GM19023 (cell line): ENCODE results near the gene MIB1.
A peak's percentile ranks its signal among the peaks of the same experiment; 100 is the strongest.
"Not testable (repeated sequence)": the region's sequence is repeated elsewhere in the genome, so short reads cannot be mapped to it uniquely, and the experiment has no call there.

Experiments
- ATAC-seq: cut with Tn5 transposase; IDR thresholded peaks from one replicate; pipeline ENCODE4 v1.9.1; 2021; ENCODE audit warnings: mild to moderate bottlenecking, moderate library complexity; ENCODE audit not compliant: unreplicated experiment

The MIB1 gene

DNA sequence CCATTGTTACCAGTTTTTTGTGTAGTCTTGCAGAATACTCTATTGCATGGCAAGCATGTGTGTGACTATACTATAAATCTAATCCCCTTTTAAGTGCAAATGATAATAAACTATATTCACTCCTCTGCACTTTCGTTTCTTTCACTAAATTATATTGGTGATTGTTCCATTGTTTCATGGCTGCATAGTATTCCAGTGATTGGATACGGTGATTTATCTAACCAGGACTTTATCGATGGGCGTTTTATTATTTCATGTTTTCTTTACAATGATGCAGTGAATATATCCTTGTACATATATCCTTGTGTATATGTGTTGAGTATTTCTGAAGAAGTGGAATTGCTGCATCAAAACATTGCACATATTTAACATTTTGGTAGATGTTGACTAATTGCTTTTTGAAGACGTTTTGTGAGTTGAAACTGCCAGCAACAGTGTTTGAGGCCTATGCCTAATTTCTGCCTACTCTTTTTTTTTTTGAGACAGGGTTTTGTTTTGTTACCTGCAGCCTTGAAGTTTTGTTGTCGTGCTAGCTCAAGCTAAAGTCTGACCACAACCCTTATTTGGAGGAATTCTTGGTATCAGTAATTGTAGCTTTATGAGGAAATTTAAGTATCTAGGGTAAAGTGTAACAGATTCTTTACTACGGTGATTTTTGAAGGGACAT lies 2.7 kb downstream of the MIB1 start:
- no peak for ATAC-seq

DNA sequence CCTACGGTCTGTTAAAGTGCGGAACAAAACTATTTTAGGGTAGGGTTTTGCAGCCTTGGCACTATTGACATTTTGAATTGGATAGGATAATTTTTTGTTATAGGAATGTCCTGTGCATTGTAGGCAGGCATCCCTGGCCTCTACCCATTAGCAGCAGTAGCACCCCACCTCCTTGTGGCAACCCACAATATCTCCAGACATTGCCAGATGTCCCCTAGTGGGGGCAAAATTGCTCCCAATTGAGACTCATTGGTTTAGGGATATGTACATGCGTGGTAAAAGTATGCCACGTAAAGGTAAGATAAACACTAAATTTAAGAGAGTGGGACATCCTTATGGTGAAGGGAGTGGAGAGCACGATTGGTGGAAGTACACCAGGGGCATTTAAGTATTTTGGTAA lies 4.6 kb downstream of the MIB1 start:
- ATAC-seq, result no peak

DNA sequence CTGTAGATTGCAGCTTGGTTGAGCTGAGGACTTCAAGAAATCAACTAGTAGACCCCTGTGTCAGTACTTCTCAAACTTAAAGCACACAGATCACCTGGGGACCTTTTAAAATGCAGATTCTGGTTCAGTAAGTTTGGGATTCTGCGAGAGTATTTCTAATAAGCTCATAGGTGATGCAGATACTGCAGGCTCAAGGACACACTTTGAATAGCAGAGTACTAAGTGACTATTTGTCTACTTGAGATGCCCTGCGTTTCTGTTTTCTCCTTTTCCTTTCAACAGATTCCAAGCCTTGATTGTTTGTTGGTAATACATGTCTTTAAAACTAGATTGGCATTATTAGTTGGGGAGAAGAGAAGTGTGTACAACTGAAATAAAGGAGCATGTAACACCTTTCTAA lies 6.7 kb downstream of the MIB1 start:
- no peak for ATAC-seq

DNA sequence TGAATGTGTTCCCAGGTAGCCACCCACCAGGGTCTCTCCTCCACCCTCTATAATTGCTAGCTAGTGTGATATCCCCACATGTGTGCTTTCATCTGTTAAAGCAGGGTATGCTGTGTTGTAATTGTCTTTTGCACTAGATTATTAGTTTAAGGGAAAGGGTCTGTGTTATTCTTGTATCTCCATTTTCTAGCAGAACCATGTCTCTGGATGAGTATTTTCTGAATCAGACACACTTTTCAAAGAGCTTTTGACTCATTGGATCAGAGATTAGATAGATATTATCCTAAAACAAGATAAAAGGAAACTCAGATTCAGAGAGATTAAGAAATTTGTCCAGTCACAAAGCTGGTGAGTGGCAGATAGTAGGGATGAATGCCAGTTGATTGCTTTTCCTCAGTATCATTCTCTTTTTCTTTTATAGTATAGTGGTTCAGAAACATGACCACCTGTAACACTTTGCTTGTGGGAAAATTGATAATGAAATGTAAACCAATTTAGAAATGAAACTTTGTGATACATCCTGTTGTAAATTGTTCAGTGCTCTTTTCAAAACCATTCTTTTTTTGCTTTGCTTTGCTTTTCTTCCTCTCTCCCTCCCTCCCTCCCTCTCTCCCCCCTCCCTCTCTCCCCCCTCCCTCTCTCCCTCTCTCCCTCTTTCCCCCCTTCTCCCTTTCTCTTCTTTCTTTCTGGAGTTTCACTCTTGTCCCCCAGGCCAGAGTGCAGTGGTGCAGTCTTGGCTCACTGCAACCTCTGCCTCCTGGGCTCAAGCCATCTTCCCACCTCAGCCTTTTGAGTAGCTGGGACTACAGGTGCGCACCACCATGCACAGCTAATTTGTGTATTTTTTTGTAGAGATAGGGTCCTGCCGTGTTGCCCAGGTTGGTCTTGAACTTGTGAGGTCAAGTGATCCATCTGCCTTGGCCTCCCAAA lies 7.4 kb downstream of the MIB1 start:
- no peak for ATAC-seq

DNA sequence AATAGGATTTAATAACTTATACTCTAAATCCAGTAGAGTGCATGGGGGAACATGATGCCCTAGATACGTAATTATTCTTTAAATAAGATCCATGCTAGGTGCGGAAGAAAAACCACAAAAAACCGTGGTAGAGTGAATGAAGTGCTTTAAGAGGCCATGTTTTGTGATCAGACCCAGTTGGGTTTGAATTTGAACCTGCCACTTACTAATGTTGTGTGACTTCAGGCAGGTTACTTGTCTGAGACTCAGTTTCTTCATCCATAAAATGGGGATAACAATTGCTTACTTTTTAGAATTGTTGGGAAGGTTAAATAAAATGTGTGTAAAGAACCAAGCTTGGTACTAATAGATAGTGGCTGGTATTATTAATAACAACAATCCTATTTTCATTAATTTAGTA lies 17.2 kb downstream of the MIB1 start:
- no peak for ATAC-seq

DNA sequence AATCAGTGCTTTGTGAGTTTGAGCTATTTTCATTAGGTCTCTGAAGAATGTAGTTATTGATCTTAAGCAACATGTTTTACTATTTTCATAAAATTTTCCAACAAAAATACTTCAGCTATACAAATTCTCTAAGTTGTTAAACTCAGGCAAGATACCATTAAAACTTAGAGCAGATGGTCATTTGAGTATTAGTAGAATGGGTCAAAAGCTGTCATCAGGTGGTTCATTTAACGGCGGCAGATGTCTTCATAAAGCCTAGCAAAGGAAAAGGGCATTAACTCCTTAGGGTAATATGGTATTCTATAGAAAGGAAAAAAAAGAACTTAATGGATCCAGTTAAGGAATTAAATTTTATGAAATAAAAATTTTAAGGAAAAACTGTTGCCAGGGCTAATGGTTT lies 19.2 kb downstream of the MIB1 start:
- ATAC-seq, result no peak

DNA sequence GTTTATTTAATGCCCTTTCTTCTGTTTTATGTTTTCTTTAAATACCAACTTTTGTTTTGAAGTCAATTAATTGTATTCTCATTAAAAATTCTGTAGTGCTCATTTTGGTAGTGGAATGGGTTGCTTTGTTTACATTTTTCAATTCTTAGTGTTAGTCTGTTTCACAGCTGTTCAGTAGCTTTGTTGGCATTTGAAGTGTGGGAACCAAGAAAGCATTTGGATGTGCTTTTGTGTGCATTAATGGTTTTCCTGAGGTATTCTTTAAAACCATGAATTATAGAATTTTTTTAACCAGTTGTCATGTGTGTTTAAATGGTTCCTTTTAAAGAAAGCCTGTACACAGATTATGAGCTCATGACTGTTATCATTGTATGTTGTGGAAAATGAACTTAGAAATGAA lies 19.7 kb downstream of the MIB1 start:
- no peak for ATAC-seq

DNA sequence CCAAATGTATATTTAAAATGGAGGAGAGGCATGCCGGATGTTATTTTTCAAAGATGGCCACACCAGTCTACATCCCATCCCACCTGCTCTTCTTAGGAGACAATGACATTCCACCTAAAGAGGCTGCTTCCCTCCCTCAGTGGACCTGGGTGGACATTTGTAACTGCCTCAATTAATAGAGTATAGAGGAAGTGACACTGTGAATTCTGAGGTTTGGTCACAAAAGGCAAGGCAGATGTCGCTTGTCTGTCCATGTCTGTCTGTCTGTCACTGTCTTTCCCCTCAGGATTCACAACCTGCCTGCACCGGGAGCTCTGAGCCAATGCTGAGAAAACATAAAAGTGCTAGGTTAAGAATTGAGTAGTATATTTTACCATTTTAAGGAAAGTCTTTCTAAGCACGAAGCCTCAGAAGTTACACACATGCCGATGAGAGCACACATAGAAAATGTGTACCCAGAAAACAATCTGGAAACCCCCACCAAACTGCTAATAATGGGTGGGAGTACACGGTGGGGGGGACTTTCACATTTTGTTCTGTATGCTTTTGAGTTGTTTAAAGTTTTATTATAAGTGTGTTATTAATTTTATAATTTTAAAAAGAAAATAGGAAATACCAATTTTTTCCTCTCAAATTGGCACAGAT lies 21.0 kb downstream of the MIB1 start:
- ATAC-seq, result no peak

DNA sequence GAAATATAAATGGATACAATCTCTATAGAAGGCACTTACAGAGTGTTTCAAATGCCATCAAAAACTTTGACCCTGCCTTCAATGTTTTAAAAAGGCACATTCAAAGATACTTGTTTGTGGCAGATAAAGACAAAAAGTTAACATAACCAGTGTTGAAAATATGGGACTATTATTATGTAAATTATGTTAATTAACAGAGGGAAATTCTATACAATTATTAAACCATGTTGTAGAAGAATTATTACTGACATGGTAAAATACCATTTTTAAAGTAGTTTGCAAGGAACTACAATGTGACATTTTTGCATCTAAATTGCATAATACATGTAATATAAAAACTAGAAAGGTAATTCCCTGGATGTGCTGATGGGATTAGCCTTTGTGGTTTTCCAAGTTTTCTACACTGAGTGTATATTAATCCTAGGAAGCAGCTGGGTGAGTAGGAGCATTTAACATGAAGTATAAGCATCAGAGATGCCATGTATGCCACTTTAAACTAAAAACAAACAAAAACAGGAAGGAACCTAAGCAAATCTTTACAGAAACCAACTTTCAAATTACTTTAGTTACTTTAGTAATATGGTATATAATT lies 21.7 kb downstream of the MIB1 start:
- ATAC-seq, result no peak

DNA sequence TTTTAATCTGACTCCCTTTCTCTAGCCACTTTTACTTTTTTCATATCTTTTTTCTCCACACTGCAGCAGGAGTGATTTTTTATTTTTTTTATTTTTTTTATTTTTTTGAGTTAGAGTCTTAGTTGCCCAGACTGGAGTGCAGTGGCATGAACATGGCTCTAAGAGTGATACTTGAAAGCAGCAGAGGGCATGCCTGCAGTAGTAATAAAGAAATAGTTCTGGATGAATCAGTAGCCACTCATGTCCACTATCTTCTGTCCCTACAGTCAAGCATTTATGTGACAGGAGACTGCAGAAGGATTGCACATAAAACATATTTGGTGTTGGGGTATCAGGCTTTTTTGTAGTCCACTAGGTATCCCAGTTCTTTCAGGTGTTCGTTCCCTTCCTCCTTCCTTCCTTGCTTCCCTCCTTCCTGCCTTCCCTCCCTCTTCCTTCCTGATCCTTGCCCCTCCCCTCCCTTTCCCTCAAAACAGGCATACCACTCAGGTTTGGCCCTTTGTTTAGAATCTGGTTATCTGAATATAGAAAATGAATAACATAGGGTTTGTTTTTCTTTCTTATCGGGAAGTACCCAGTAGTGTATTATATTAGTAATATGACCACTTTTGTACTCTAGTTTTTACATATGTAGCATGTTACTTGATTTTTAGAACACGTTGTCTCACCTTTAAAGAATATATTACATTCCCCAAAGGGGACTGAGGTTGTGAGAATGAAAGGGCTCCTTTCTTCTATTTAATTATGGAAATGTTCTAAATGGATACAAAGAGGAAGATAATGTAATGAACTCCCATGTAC lies 23.5 kb downstream of the MIB1 start:
- ATAC-seq, result no peak

DNA sequence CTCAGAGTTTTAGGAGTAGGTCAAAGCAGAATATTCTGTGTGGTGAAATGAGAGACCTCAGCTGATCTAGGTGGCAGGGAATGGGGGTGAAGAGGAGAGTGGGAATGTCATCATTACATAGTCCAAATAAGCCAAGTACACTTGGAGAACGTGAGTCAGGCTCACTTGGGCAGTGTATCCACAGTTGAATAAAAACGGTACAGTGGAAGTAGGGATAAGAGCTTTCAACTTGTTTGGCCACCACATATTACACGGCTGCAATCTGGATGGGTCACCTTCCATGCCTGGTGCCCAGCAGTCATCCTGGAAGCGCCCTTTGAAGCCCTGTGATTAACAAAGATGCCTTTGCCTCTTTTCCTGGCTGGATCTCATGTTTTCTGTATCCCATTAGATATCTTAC lies 28.6 kb downstream of the MIB1 start:
- ATAC-seq, result no peak

DNA sequence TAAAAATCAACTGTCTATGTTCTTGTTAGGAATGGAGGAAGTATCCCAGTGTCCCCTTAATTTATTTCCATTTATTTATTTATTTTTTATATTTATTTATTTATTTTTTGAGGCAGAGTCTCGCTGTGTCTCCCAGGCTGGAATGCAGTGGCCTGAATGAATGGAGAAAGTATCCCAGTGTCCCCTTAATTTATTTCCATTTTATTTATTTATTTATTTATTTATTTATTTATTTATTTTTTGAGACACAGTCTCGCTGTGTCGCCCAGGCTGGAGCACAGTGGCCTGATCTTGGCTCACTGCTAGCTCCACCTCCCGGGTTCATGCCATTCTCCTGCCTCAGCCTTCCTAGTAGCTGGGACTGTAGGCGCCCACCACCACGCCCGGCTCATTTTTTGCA lies 34.1 kb downstream of the MIB1 start:
- no peak for ATAC-seq

DNA sequence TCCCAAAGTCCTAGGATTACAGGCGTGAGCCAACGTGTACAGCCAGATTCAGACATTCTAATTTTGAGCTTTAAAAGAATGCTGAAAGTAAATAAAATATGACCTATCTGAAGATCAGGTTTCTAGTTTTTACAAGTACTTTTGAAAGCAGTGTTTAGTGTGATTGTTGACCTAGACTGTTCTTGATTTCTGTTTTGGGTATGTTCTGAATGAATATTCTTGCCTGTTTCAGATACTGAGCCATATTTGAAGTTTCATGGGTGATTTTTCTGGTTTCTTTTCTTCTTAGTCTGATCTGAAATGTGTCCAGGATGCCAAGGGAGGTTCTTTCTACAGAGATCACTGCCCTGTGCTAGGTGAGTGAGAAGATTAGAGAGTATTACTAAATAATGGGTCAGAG lies 37.2 kb downstream of the MIB1 start:
- ATAC-seq, result peak; percentile 70

DNA sequence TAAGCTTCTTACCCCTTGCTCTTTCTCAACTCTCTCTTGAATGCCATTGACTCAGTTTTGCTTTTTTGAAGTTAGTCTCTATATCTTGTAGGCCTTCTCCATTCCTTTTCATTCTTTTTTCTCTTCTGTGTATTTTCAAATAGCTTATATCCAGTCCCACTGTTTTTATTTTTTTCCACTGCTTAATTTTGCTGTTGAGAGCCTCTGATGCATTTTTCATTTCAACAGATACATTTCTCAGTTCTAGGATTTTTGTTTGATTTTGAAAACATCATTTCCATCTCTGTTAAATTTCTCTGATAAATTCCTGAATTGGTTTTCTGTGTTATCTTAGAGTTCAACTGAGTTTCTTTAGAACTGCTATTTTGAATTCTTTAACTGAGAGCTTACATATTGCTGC lies 45.9 kb downstream of the MIB1 start:
- no peak for ATAC-seq

DNA sequence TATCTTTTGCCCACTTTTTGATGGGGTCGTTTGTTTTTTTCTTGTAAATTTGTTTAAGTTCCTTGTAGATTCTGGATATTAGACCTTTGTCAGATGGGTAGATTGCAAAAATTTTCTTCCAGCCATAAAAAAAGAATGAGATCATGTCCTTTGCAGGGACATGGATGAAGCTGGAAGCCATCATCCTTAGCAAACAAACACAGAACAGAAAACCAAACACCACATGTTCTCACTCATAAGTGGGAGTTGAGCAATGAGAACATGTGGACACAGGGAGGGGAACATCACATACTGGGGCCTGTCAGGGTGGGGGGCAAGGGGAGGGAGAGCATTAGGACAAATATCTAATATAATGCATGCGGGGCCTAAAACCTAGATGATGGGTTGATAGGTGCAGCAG lies 55.5 kb downstream of the MIB1 start:
- ATAC-seq, result not testable (repeated sequence)

DNA sequence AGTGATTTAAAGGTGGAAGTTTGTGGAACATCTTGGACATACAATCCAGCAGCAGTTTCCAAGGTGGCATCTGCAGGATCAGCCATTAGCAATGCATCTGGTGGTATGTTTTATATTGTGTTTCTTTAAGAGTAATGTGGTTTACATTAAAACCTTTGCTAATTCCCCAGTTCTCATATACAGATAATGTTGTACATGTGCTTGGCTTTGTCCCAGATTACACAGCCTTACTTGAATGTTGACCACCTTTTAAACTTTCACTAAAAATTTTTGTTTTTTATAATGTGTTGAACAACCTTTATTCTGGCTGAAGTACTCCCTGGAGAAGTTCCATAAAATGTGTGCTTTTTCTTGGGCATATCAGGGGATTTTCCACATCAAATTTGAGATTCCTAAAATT lies 57.5 kb downstream of the MIB1 start:
- ATAC-seq, result no peak

DNA sequence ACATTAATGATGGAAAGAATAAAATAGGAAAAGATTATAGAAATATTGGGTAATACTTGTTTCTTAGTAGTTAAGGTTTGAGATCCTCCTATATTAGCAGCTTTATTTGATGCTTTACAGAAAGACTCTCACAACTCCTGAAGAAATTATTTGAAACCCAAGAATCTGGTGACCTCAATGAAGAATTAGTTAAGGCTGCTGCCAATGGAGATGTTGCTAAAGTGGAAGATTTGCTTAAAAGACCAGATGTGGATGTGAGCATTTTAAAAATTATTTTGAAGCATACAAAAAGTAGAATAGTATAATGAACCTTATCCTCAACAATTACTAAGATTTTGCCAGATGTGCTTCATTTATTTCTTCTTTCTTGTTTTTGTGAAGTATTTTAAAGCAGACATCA lies 59.1 kb downstream of the MIB1 start:
- no peak for ATAC-seq

DNA sequence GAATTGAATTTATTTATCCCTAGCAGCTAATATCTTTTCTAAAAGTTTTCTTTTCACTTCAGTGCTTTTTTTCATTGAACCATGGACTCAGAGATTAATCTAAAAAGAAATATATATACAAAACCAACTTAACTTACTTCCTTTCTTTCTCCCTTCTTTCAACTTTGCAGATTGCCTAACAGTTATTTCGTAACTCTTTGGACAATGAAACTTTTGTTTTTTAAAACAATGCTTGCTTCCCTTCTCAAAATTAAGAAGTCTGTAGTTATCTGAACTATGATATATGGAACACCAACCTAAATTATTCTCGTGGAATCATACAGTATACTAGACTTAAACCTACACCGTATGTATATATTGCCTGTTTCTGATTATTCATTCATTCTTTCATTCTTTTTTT lies 62.9 kb downstream of the MIB1 start:
- ATAC-seq, result no peak

DNA sequence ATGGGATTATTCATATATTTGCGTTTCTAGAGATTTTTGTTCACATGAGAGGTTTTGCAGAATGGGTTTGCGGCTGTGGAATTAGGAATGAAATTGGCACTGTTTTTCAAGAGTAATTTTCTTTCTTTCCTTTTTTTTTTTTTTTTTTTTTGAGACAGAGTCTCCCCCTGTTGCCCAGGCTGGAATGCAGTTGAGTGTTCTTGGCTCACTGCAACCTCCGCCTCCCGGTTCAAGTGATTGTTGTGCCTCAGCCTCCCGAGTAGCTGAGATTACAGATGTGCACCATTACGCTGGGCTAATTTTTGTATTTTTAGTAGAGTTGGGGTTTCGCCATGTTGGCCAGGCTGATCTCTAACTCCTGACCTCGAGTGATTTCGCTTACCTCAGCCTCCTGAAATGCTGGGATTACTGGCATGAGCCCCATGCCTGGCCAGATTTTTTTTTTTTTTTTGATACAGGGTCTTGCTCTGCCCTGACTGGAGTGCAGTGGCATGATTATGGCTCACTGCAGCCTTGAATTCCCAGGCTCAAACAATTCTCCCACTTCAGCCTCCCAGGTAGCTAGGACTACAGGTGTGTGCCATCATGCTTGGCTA lies 65.3 kb downstream of the MIB1 start:
- ATAC-seq, result no peak

DNA sequence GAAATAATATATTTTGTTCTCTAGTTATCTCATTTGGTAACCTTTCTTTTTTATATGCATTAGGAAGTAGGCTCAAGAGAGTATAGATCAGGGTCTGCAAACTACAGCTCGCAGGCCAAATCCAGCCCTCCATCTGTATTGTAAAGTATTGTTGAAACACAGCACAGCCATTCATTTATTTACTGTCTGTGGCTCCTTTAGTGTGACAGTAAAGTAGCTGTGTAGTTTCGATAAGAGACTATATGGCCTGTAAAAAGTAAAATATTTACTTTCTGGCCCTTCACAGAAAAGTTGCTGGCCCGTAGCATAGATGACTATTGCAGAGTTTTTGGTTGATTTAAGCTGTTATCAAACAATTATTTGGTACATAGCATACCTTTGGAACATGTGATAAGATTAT lies 67.6 kb downstream of the MIB1 start:
- no peak for ATAC-seq
